Measurements from ENCODE around the gene LRMDA.

DNA sequence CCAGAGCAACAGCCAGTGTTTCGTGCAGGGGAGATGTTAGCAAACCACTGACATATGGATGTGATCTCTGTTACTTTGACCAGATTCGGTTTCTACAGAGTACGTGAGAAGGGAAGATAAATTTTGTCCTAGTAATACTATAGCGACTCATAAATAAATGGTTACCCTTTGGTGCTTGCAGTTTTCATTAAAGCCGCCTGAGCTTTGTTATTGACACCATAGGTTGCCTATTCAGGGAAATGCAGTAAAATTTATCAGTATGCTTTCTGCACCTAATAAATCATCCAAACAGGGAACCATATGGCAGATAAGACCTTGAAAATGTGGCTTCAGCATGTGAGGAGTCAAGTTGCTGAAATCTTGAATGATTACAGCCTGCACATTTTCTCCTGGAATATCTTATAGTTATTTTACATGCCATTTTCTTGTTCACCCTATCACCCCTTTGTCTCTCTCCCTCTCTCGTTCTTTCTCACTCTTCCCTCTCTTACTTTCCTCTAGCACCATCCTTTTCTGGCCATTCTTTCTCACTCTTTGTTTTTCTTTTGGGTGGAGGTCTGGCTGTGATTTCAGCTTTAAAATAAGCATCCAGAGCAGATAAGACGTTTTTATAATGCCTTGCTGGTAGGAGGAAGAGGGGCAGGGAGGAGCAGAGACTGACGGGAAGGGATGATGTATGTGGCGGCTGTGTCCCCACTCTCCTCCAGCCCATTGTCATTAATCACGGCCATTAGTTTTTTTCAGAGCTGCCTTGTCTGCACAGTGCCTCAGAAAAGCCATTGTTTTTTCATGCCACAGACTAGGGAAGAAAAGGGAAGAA, 182.5 kb downstream of the LRMDA start:
- TF ChIP-seq, protein P1, sequence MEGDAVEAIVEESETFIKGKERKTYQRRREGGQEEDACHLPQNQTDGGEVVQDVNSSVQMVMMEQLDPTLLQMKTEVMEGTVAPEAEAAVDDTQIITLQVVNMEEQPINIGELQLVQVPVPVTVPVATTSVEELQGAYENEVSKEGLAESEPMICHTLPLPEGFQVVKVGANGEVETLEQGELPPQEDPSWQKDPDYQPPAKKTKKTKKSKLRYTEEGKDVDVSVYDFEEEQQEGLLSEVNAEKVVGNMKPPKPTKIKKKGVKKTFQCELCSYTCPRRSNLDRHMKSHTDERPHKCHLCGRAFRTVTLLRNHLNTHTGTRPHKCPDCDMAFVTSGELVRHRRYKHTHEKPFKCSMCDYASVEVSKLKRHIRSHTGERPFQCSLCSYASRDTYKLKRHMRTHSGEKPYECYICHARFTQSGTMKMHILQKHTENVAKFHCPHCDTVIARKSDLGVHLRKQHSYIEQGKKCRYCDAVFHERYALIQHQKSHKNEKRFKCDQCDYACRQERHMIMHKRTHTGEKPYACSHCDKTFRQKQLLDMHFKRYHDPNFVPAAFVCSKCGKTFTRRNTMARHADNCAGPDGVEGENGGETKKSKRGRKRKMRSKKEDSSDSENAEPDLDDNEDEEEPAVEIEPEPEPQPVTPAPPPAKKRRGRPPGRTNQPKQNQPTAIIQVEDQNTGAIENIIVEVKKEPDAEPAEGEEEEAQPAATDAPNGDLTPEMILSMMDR (IDR thresholded peaks at IDR 0.05; ENCODE audit: low read depth, low read length) = no peak
- TF ChIP-seq EZH2phosphoT487 (IDR thresholded peaks at IDR 0.05; ENCODE audit: low read depth) = no peak

Data from OCI-LY3 (cell line).